Colonic mucosa (tissue), 4 donors: Measurements from ENCODE around the gene BCL6B. TPM values are rescaled to one million over a fixed set of nuclear protein-coding genes. Genes with fewer than 3 reads are reported as not detected.
"Not testable (repeated sequence)": the region's sequence is repeated elsewhere in the genome, so short reads cannot be mapped to it uniquely, and the experiment has no call there.

ENCODE experiments used
- DNase-seq: peaks from one replicate; pipeline ENCODE4 v3.0.0-alpha.2; 2020
- H3K27ac ChIP-seq: fragments of 200-600 bp; one replicate; pipeline ENCODE4 v1.8.0; 2021
- H3K27me3 ChIP-seq: fragments of 200-600 bp; one replicate; pipeline ENCODE4 v1.8.0; 2021
- H3K36me3 ChIP-seq: fragments of 200-600 bp; one replicate; pipeline ENCODE4 v1.8.0; 2021
- H3K4me1 ChIP-seq: fragments of 200-600 bp; one replicate; pipeline ENCODE4 v1.8.0; 2021; ENCODE audit warnings: mild to moderate bottlenecking
- H3K4me3 ChIP-seq: fragments of 200-600 bp; one replicate; pipeline ENCODE4 v1.8.0; 2021
- H3K9ac ChIP-seq, 2 donors: one replicate each; pipeline ENCODE4 v1.7.0; 2013; ENCODE audit warnings: control low read depth in 2 of 2, low read depth in 2 of 2, low read length in 2 of 2
- H3K9me3 ChIP-seq: fragments of 200-600 bp; one replicate; pipeline ENCODE4 v1.8.0; 2021
- CTCF ChIP-seq: fragments of 200-600 bp; IDR thresholded peaks from one replicate; pipeline ENCODE4 v1.8.0; 2022; ENCODE audit warnings: antibody characterized with exemption, mild to moderate bottlenecking
- intact Hi-C: fragments of 100-400 bp; cut with DNase I; formaldehyde crosslinking; loops from one replicate; pipeline ENCODE4 v1.14.1; 2022
- total RNA-seq, 2 donors: library from RNA; stranded (reverse); fragmentation: NEBNext Ultra II Directional in 1 of 2; extraction: Animal tissue kit (Norgen Biotek cat#: 25700) in 1 of 2; gene quantifications; one replicate each; pipeline ENCODE4 v1.2.1, GENCODE V29; 2021
- donor health status: healthy.
- donor health status: DM: no; HTN: no; CAD: no.
- donor health status: DM: no; HTN: no; CAD: no.

Gene BCL6B
- total RNA-seq, 2 donors from 2014 or later: 0.89 to 7.3 TPM

- no peak for DNase-seq
- H3K27ac ChIP-seq: no peak overlapping the region
- no peaks in the 10 kb centered on the region for H3K4me1 ChIP-seq
- no peak for TF ChIP-seq CTCF
- H3K4me3 ChIP-seq: no peak overlapping the region
- H3K9ac ChIP-seq: no peak overlapping the region
- H3K9me3 ChIP-seq: no peaks in the 10 kb centered on the region
- no peaks in the 10 kb centered on the region for H3K27me3 ChIP-seq
- intact Hi-C loops: no loop called here
- no peaks in the 10 kb centered on the region for H3K36me3 ChIP-seq
Observed at GRCh38 chr17:6989779-6990178, 33.1 kb upstream of the BCL6B start.

GRCh38 chr17:6993613-6994056, 29.2 kb upstream of the BCL6B start:
- H3K27me3 ChIP-seq, intact Hi-C loops, H3K4me3 ChIP-seq, H3K9ac ChIP-seq, H3K4me1 ChIP-seq, H3K9me3 ChIP-seq, H3K36me3 ChIP-seq, DNase-seq, H3K27ac ChIP-seq: not testable (repeated sequence)

- intact Hi-C loops: no loop called here
- TF ChIP-seq CTCF: no peak
- no peak for DNase-seq
Observed at GRCh38 chr17:6994118-6994598, 28.7 kb upstream of the BCL6B start.

GRCh38 chr17:6994666-6995256, 28.1 kb upstream of the BCL6B start:
- H3K4me3 ChIP-seq: no peak overlapping the region
- no peak overlapping the region for H3K27ac ChIP-seq
- H3K27me3 ChIP-seq: no peaks in the 10 kb centered on the region
- DNase-seq: no peak
- H3K9ac ChIP-seq: no peak overlapping the region
- no peaks in the 10 kb centered on the region for H3K36me3 ChIP-seq
- H3K4me1 ChIP-seq: peaks cover 5% of the 10 kb centered on the region
- no peak for TF ChIP-seq CTCF
- intact Hi-C loops: no loop called here
- no peaks in the 10 kb centered on the region for H3K9me3 ChIP-seq

More at GRCh38 chr17:6994118-6994598, 28.7 kb upstream of the BCL6B start:
- H3K36me3 ChIP-seq: no peaks in the 10 kb centered on the region
- H3K9ac ChIP-seq: no peak overlapping the region
- no peaks in the 10 kb centered on the region for H3K9me3 ChIP-seq
- H3K4me3 ChIP-seq: no peak overlapping the region
- H3K27ac ChIP-seq: no peak overlapping the region
- no peaks in the 10 kb centered on the region for H3K27me3 ChIP-seq
- H3K4me1 ChIP-seq: peaks cover 5% of the 10 kb centered on the region

- Histone ChIP-seq H3K36me3 (no peaks in the 10 kb centered on the region), H3K9ac (no peak within 1 kb of the TSS), H3K9me3 (no peaks in the 10 kb centered on the region), H3K4me3 (peak within 1 kb of the TSS; percentile 24), H3K27ac (no peak within 1 kb of the TSS), H3K4me1 (peaks cover 5% of the 10 kb centered on the region), H3K27me3 (no peaks in the 10 kb centered on the region)
- intact Hi-C loops: no loop called here
- peak; percentile 67 for DNase-seq
- TF ChIP-seq CTCF: no peak
Observed at GRCh38 chr17:6995500-6996255, 27.2 kb upstream of the BCL6B start, which contains the start of gene ALOX12. TSS of gene ALOX12 (plus strand) at chr17:6996049. CDS start at chr17:6996118, 69 bp downstream.
